ENCODE data around the gene HDAC9.

DNA sequence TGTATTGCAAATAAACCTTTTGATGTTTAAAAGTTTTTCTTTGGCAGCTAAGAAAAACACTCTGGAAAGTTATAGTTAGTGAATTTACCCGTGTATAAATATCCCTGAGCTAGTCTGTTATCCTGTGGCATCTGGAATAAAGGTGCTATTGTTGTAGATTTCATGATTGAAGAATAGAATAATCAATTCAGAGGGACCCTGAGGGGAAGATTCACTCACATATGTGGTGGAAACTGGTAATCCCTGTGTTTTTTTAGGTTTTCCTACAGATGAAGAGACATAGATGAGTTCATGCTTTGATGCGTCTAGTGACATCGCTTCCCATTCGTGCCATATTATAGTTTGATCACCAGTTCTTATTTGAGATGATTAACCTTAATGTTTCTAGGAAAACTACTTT is 457.3 kb downstream of the HDAC9 start:
- TF ChIP-seq, protein P1, sequence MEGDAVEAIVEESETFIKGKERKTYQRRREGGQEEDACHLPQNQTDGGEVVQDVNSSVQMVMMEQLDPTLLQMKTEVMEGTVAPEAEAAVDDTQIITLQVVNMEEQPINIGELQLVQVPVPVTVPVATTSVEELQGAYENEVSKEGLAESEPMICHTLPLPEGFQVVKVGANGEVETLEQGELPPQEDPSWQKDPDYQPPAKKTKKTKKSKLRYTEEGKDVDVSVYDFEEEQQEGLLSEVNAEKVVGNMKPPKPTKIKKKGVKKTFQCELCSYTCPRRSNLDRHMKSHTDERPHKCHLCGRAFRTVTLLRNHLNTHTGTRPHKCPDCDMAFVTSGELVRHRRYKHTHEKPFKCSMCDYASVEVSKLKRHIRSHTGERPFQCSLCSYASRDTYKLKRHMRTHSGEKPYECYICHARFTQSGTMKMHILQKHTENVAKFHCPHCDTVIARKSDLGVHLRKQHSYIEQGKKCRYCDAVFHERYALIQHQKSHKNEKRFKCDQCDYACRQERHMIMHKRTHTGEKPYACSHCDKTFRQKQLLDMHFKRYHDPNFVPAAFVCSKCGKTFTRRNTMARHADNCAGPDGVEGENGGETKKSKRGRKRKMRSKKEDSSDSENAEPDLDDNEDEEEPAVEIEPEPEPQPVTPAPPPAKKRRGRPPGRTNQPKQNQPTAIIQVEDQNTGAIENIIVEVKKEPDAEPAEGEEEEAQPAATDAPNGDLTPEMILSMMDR (IDR thresholded peaks at IDR 0.05; ENCODE audit: low read depth, low read length, poor library complexity, severe bottlenecking) = no peak
- no peak for TF ChIP-seq EZH2phosphoT487 (IDR thresholded peaks at IDR 0.05; ENCODE audit: borderline replicate concordance, low read length)

Data from DOHH2 (cell line).